Fibroblast of skin of left quadriceps (primary cell): ENCODE results near the gene RNMT.
"Not testable (repeated sequence)": the region's sequence is repeated elsewhere in the genome, so short reads cannot be mapped to it uniquely, and the experiment has no call there.

Source experiments
- DNase-seq, 2 experiments: peaks; one replicate each; pipeline ENCODE4 v3.0.0-alpha.2; 2013; ENCODE audit warnings: low read depth in 2 of 2

RNMT gene

GRCh38 chr18:13735681-13736080, 9.2 kb downstream of the RNMT start:
- DNase-seq = no peak

GRCh38 chr18:13745696-13746095, 19.2 kb downstream of the RNMT start:
- DNase-seq = no peak

DNA sequence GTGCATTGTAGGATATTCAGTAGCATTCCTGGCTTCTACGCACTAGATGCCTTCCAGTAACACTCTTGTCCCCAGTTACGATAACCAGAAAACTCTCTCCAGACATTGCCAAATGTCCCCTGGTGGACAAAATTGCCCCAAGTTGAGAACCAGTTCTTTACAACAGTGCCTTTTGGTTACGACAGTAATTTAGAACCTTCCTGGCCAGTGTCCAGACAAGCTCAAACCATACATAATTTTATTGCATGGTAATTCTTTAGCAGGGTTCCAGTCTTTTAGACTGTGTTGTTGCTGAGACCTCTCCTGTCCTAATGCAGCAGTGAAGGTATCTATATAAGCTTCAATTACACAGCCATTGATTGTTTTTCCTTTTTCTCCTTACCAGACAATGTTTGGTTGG, 20.2 kb downstream of the RNMT start:
- no peak for DNase-seq

DNA sequence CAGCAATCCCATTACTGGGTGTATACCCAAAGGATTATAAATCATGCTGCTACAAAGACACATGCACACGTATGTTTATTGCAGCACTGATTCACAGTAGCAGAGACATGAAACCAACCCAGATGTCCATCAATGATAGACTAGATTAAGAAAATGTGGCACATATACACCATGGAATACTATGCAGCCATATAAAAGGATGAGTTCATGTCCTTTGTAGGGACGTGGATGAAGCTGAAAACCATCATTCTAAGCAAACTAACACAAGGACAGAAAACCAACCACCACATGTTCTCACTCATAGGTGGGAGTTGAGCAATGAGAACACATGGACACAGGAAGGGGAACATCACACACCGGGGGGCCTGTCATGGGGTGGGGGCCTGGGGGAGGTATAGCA, 25.1 kb downstream of the RNMT start:
- DNase-seq = not testable (repeated sequence)

- no peak for DNase-seq
Measured at GRCh38 chr18:13756261-13756660, 29.8 kb downstream of the RNMT start.

DNA sequence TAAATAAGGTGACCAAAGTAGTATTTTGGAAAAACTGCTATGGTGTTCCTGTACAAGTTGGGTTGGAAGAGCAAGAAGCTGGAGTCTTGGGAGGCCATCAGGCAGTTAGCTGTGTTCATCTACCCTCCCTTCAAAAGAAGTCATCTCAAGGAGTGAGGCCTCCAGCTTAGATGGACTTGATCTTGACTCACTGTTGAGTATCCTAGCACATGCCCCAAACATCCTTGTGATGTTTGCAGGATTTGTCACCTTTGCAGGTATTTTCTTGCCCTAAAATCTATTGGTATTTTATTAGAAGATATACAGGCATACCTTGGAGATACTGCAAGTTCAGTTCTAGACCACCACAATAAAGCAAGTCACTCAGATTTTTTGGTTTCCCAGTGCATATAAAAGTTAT, 30.2 kb downstream of the RNMT start:
- no peak for DNase-seq

DNA sequence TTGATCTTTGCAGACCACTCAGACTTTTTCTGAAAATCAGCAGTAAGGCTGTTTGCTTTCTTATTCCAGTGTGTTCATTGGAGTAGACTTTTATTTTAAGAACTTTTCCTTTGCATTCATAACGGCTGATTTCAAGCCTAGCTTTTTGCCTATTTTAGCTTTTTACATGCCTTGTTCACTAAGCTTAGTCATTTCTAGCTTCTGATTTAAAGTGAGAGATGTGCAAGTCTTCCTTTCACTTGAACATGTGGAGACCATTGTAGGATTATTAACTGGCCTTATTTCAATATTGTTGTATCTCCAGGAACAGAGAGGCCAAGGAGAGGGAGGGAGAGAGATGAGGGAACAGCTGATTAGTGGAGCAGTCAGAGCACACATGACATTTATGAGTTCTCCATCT, 32.1 kb downstream of the RNMT start:
- DNase-seq = no peak

- DNase-seq = no peak
Measured at GRCh38 chr18:13760047-13760446, 33.6 kb downstream of the RNMT start.

- DNase-seq = no peak
Measured at GRCh38 chr18:13762690-13763439, 36.4 kb downstream of the RNMT start.

- no peak for DNase-seq
Measured at GRCh38 chr18:13775058-13775457, 48.6 kb downstream of the RNMT start.

GRCh38 chr18:13791181-13791580, 64.7 kb downstream of the RNMT start:
- DNase-seq = no peak

DNA sequence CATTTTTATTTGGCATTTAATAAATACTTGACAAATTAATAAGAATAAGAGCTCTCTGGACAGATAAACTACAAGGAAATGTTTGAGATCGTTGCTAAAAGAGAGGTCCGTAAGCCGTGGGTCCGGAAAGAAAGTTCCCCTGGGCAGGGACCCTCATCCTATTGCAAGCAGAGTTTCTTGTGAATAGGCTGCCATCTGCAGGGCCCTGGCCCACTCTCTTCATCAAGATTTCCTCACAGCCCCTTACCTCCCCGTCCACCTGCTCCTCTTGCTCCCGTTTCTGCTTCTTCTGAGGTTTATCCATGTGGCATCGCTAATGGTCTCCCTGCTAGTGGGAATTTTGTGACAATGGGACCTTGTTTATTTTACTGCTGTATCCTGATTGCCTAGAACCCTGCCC, 67.3 kb downstream of the RNMT start:
- DNase-seq = no peak

DNA sequence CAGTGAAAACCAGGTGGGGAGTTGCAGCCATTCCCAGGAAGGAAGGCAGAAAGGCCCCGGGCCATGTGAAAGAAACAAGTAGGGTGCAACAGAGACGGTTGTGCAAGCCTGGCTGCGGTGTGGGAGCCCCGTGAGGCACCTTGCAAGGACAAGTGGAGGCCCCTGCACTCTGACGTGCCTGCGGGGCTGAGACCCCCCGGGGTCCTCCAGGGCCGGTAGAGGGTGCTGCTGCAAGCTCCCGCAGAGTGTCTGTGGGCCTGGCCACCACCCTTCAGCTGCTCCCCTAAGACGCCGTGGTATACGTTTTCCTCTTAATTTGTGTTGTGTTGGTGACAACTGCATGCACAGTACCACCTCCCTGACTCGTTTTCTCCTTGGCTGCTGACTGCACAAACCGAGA, 70.0 kb downstream of the RNMT start:
- no peak for DNase-seq

GRCh38 chr18:13797157-13797611, 70.7 kb downstream of the RNMT start:
- no peak for DNase-seq

- no peak for DNase-seq
Measured at GRCh38 chr18:13799396-13799795, 72.9 kb downstream of the RNMT start.

DNA sequence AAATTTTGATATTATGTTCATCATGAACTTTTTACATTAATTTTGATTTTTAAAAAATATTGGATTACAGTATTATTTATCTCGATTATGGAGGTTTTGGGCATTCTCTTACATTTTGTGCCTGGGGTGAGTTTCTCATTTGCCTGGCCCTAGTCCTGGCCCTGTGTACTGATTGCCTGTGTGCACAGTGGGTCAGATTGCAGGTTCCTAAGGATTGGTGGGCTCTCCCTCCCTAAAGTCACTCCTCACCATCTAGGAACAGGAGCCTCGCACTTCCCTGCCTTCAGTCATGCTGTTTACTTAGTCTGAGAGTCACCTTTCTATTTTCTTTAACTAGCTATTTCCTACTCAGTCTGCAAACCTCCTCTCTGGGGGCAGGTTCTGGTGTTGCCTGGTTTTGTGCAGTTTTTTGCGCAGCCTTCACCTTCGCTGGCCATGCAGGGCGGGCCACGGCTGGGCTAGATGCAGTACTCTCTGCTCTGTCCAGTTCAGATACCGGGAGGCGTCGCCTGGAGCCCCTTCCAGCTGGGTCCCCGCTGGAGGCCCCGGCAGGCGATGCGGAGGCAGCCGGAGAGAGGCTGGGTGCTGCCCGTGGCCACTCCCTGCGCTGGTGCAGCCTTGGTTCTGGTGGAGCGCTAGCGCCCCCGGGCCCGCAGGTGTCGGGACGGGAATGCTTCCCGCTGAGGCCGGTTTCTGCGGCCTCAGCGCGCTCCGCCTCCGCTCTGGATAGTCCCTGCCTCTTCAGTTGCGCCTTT, 74.2 kb downstream of the RNMT start:
- DNase-seq = no peak

GRCh38 chr18:13801260-13801601, 74.8 kb downstream of the RNMT start:
- no peak for DNase-seq

GRCh38 chr18:13804305-13804704, 77.8 kb downstream of the RNMT start:
- DNase-seq = no peak

DNA sequence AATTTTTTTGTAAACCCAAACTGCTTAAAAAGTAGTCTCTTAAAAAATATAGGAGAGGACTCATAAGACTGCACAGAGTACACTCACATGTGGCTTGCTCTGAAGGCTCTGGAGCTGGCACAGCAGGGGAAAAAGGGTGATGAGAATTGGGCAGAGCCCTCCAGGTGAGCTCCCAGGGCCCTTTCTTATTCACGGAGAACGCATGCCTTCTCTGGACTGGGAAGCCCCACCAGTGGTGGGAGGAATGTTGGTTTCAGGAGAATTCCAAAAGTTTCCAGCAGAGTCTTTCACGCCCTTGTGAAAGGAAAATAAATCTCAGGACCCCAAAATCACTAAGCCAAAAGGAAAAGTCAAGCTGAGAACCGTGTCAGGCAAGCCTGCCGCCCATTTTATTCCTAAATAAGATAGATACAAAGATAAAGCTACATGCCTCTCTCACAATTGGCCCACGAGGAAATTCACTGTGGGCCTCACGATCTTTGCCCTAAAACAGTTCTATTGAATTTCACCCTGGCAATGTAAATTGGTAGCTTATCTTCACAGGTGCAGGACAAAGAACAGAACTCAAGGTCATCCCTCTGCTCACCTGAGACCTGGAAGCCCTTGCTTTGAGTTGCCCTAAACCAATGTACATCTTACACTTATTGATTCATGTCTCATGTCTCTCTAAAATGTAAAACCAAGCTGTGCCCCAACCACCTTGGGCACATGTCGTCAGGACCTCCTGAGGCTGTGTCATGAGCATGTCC, 82.0 kb downstream of the RNMT start:
- no peak for DNase-seq

- DNase-seq = no peak
Measured at GRCh38 chr18:13809043-13809430, 82.6 kb downstream of the RNMT start.

- no peak for DNase-seq
Measured at GRCh38 chr18:13809531-13810255, 83.2 kb downstream of the RNMT start.

DNA sequence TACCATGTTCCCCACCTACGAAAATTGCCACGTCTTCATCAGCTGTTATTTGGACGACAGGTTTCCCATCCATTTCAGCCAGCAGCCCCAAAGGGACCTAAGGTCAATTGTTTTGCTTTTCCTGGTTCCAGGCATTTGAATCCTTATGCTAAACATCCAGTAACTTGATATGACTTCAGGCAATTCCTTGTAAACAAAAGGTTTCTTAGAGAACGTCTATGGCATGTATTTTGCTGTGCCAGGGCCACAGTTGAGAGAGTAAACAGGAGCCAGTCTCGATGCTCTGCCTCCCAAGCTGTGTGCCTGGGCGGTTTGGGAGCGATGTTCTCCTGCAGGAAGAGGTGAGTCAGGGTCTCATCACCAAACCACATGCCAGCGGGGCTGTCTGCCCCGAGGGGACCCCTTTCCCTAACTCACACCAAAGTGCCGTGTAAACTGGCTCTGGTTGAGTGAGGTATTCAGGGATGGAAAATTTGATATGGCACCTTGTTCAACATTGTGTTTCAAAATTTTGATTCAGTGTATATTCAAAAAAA, 84.5 kb downstream of the RNMT start:
- no peak for DNase-seq
